ENCODE measurements around the gene PIP5K1B. TPM values are rescaled to one million over a fixed set of nuclear protein-coding genes. Genes with fewer than 3 reads are reported as not detected.

PIP5K1B gene, protein sequence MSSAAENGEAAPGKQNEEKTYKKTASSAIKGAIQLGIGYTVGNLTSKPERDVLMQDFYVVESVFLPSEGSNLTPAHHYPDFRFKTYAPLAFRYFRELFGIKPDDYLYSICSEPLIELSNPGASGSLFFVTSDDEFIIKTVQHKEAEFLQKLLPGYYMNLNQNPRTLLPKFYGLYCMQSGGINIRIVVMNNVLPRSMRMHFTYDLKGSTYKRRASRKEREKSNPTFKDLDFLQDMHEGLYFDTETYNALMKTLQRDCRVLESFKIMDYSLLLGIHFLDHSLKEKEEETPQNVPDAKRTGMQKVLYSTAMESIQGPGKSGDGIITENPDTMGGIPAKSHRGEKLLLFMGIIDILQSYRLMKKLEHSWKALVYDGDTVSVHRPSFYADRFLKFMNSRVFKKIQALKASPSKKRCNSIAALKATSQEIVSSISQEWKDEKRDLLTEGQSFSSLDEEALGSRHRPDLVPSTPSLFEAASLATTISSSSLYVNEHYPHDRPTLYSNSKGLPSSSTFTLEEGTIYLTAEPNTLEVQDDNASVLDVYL
- not detected in 2 replicates for total RNA-seq

DNA sequence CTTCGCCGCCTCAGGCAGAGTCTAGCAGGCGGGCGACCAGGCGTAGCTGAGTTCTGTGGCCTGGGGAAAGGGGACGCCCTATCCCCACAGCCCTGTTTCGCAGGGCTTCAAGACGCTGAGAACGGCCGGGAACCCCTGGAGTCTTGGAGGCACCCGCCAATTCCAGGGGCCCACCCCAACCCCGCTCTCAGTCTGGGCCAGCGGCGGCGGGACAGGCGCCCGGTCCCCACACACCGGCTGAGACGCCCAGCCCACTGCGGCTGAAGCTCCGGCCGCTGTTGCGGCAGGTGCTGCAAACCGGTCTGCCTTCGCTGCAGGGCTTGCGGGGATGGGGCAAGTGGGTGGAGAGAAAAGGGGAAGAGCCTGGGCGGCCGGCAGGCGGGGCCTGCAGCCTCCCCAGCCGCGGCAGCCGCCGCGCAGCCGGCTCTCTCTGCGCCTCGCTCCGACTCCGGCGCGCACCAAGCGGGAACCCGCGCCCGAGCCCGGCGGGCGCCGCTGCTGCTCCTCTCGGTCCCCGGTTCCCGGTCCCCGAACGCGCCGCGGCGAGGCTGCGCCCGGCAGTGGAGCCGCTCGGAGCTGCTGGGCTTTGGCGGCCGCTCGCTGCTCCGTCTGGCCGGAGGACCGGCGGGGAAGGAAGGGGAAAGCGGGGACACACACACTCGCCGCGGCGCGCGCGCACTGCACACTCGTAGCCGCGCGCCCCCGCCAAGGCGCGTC, at the start of gene PIP5K1B:
Gene PIP5K1B (plus strand): TSS at position 427 of the 717 bp plus-strand sequence. CDS start 117,375 bp downstream, outside the sequence.

GRCh38 chr9:69014013-69014412, 309.0 kb downstream of the PIP5K1B start, which contains the start of gene PRKACG:
TSS of gene PRKACG (minus strand) at chr9:69014113. CDS start at chr9:69014092, 21 bp downstream.

GRCh38 chr9:69035438-69036308, 330.6 kb downstream of the PIP5K1B start, which contains the start of gene FXN:
TSS of gene FXN (plus strand) at chr9:69035752. CDS start at chr9:69035783, 31 bp downstream.

Other genes with a start within 250 kb of the PIP5K1B start
- not detected in 2 replicates for gene TMEM252, start 164.4 kb upstream of the PIP5K1B start, total RNA-seq

All from cardiac ventricle fibroblast (primary cell).